ENCODE measurements around the gene APBB2.

GRCh38 chr4:41175794-41176193 lies 38.5 kb downstream of the APBB2 start:
- no peak for TF ChIP-seq CTCF (IDR thresholded peaks at IDR 0.05)
- no peak for TF ChIP-seq POLR2A (IDR thresholded peaks at IDR 0.05)
